Activated CD4-positive, alpha-beta T cell treated with anti-CD3 and anti-CD28 coated beads for 36 hours (primary cell): ENCODE results near the gene NRN1. TPM values are rescaled to one million over a fixed set of nuclear protein-coding genes. Genes with fewer than 3 reads are reported as not detected.

Source experiments
- ATAC-seq: fragments of 200-7000 bp; cut with Tn5 transposase; one replicate; pipeline ENCODE4 v1.10.0; 2021; ENCODE audit warnings: mild to moderate bottlenecking, moderate library complexity
- CTCF ChIA-PET: fragments of 350-600 bp; sonication (Branson Sonifier 250); formaldehyde crosslinking; loops from one replicate; lab custom pipeline; 2021; ENCODE audit warnings: antibody characterized with exemption; lab: Charles Lee
- POLR2A ChIA-PET: fragments of 350-600 bp; sonication (Branson Sonifier 250); formaldehyde crosslinking; loops from one replicate; lab custom pipeline; 2021; ENCODE audit warnings: antibody characterized with exemption, inconsistent platforms; lab: Charles Lee
- DNase-seq: peaks from one replicate; pipeline ENCODE4 v3.0.0-alpha.2; 2020
- H3K27ac Mint-ChIP-seq: one replicate; pipeline ENCODE4 v1.8.0; 2021; ENCODE audit warnings: mixed read lengths
- H3K27me3 Mint-ChIP-seq: one replicate; pipeline ENCODE4 v1.8.0; 2021; ENCODE audit warnings: mixed read lengths
- H3K36me3 Mint-ChIP-seq: one replicate; pipeline ENCODE4 v1.8.0; 2021; ENCODE audit warnings: low read depth, mixed read lengths
- H3K4me1 Mint-ChIP-seq: one replicate; pipeline ENCODE4 v1.8.0; 2021; ENCODE audit warnings: mixed read lengths
- H3K4me3 Mint-ChIP-seq: one replicate; pipeline ENCODE4 v1.8.0; 2021; ENCODE audit warnings: mild to moderate bottlenecking, moderate library complexity, mixed read lengths
- H3K9me3 Mint-ChIP-seq: one replicate; pipeline ENCODE4 v1.8.0; 2021; ENCODE audit warnings: low read depth, mixed read lengths
- intact Hi-C, 2 experiments: fragments of 100-400 bp; cut with DNase I in 1 of 2; cut with micrococcal nuclease in 1 of 2; formaldehyde crosslinking; loops; one replicate each; pipeline versions ENCODE4 v1.14.2 to v1.15.1; 2022 to 2024; cut with DNase I, micrococcal nuclease
- total RNA-seq, 2 experiments: library from RNA; stranded (reverse); gene quantifications; one replicate each; pipeline ENCODE4 v1.2.3, GENCODE V29; 2021

NRN1 gene
- total RNA-seq, 2 experiments from 2014 or later = 4.6 to 7.5 TPM

- peaks cover 58% of the 10 kb centered on the region for H3K27me3 Mint-ChIP-seq
- peak overlapping the region; percentile 73 for H3K4me3 Mint-ChIP-seq
- ATAC-seq (peak; percentile 74), DNase-seq (peak; percentile 91)
- H3K4me1 Mint-ChIP-seq = peaks cover 40% of the 10 kb centered on the region
- intact Hi-C loops = loop anchor here in 1 of 2 experiments (1.0 to 5.0 kb wide), 12 partner anchors 13 to 1232 kb away; partner anchors contain the start of genes CDYL, FARS2, LYRM4 and RPP40
- POLR2A ChIA-PET = no interaction called here
- H3K27ac Mint-ChIP-seq = peak overlapping the region; percentile 86
- peaks cover 5% of the 10 kb centered on the region for H3K36me3 Mint-ChIP-seq
- H3K9me3 Mint-ChIP-seq = peaks cover 1% of the 10 kb centered on the region
- CTCF ChIA-PET = interaction anchor here (0.6 to 2.0 kb wide), 3 partner anchors 11 to 21 kb away, joined by 3 to 10 read pairs (median 8); no protein-coding TSS in a partner anchor
Measured at GRCh38 chr6:6008648-6009421, 2.1 kb upstream of the NRN1 start.

GRCh38 chr6:6008089-6008647 lies 1.4 kb upstream of the NRN1 start:
- ChIA-PET CTCF (interaction anchor here (0.6 to 2.0 kb wide), 3 partner anchors 11 to 20 kb away, joined by 3 to 10 read pairs (median 8); no protein-coding TSS in a partner anchor), POLR2A (interaction anchor here (0.6 kb wide), 2 partner anchors 302 to 1251 kb away, joined by 4 to 5 read pairs; no protein-coding TSS in a partner anchor)
- Mint-ChIP-seq H3K4me1 (peaks cover 43% of the 10 kb centered on the region), H3K36me3 (peaks cover 5% of the 10 kb centered on the region), H3K9me3 (peaks cover 1% of the 10 kb centered on the region), H3K27ac (peak overlapping the region; percentile 86), H3K27me3 (peaks cover 58% of the 10 kb centered on the region), H3K4me3 (peak overlapping the region; percentile 73)
- intact Hi-C loops = loop anchor here in 1 of 2 experiments (1.0 to 5.0 kb wide), 12 partner anchors 12 to 1231 kb away; partner anchors contain the start of genes CDYL, FARS2, LYRM4 and RPP40
- DNase-seq (no peak), ATAC-seq (peak; percentile 20)

GRCh38 chr6:6007366-6008088 lies 802 bp upstream of the NRN1 start:
- H3K27ac Mint-ChIP-seq = peak overlapping the region; percentile 86
- peak; percentile 79 for DNase-seq
- H3K4me1 Mint-ChIP-seq = peaks cover 48% of the 10 kb centered on the region
- peaks cover 1% of the 10 kb centered on the region for H3K9me3 Mint-ChIP-seq
- ChIA-PET CTCF (interaction anchor here (0.9 to 2.0 kb wide), 3 partner anchors 10 to 13 kb away, joined by 3 to 10 read pairs (median 8); no protein-coding TSS in a partner anchor), POLR2A (interaction anchor here (0.6 kb wide), 2 partner anchors 301 to 1250 kb away, joined by 4 to 5 read pairs; no protein-coding TSS in a partner anchor)
- peaks cover 8% of the 10 kb centered on the region for H3K36me3 Mint-ChIP-seq
- H3K4me3 Mint-ChIP-seq = peak overlapping the region; percentile 73
- ATAC-seq = peak; percentile 54
- intact Hi-C loops = loop anchor here in 1 of 2 experiments (1.0 to 5.0 kb wide), 12 partner anchors 11 to 1231 kb away; partner anchors contain the start of genes CDYL, FARS2, LYRM4 and RPP40
- H3K27me3 Mint-ChIP-seq = peaks cover 63% of the 10 kb centered on the region

DNA sequence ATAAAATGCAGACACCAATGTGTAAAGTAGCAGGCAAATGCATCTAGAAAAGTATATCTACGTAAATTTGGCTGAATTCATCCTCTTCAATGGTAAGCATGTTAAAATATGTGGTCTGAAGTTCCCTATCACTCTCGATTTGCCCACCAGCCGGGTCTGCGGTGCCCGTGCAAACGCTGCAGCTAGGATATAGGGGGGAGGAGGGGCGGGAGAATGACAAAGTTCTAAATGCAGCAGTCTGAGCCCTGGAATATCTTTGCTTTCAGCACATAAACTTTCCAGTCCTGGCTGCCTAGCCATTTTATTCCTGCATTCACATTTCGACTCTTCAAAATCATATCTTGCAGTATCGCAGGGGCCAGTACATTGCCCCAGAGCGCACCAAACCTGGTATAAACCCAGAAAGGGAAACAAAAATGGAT lies 708 bp downstream of the NRN1 start:
- CTCF ChIA-PET = no interaction called here
- intact Hi-C loops = loop anchor here in 1 of 2 experiments (5.0 kb wide), 8 partner anchors 139 to 1004 kb away; partner anchors contain the start of genes FARS2, LYRM4 and RPP40
- Mint-ChIP-seq H3K4me3 (peak overlapping the region; percentile 73), H3K36me3 (peaks cover 8% of the 10 kb centered on the region), H3K27ac (no peak overlapping the region), H3K4me1 (peaks cover 56% of the 10 kb centered on the region), H3K27me3 (peaks cover 66% of the 10 kb centered on the region), H3K9me3 (peaks cover 1% of the 10 kb centered on the region)
- no peak for ATAC-seq
- POLR2A ChIA-PET = no interaction called here
- DNase-seq = no peak

DNA sequence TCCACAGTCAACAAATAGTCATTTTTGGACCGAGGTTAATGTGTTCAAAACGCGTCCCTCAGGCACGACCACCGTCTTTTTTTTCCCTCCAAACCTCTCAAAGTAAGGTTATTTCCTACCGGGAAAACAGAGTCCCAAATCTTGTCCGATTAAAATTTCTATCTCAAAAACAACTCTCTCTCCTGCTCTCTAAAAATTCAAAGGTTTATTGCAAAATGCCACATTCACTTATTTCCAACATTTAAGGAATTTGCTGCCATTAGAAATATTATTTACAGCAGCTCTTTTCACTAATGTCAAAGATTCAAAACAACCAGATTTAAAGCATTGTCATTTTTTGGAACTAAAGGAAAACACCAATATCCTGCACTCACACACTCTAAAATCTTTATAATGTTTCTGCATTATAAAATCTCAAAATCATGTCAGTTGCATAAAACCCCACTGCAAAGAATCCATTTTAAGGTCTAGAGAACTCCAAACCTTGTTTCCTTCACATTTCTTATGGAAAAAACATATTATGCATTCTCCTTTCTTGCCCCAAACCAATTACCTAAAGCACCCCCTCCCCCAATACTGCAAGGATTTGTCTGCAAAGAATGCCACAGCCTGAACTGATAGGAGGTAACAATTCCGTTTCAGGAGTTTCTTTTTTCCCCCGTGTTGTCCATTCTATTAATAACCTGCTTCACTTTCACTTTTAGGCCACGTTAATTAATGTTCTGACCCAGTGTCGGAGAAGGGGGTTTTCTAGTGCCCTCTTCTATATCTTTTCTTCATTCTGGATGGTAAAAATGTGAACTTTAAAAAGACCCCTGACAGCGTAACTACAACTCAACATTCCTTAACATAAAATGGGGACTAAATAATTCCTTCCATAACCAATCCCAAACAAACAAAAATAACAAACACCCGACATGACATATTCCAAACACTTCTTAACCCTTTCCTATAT lies 1.4 kb downstream of the NRN1 start:
- Mint-ChIP-seq H3K4me1 (peaks cover 57% of the 10 kb centered on the region), H3K27ac (no peak overlapping the region), H3K4me3 (peak overlapping the region; percentile 73), H3K9me3 (peaks cover 3% of the 10 kb centered on the region), H3K27me3 (peaks cover 67% of the 10 kb centered on the region), H3K36me3 (peaks cover 9% of the 10 kb centered on the region)
- ATAC-seq = no peak
- ChIA-PET CTCF (no interaction called here), POLR2A (no interaction called here)
- intact Hi-C loops = loop anchor here in 1 of 2 experiments (5.0 kb wide), 8 partner anchors 138 to 1003 kb away; partner anchors contain the start of genes FARS2, LYRM4 and RPP40
- DNase-seq = no peak

DNA sequence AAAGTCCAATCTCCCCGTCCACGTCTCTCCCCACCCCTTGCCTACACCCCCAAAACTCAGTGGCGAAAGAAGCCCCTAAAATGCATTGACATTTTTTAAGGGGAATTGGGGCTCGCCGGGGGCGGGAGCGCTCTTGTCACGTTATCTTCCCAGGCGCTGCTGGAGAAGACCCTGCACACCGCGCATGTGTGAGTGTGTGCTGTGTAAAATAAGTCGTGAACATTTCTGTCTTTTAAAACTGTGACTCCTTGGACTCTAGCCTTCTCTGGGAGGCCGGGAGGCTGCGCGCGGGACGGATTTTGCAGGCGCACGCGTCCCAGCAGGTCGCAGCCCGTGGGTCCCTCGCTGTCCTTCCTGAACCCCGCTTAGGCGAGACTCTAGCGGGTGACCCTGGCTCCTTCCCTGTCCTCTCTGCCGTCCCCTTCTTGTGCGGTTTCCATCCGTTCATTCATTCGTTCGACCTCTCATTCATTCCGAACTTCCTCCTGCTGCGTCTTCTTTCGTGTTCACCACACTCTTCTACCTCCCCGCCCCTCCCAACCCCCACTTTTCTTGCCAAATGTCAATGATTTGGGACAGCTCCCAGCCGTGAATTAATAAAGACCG lies 2.2 kb downstream of the NRN1 start:
- Mint-ChIP-seq H3K9me3 (peaks cover 6% of the 10 kb centered on the region), H3K4me1 (peaks cover 65% of the 10 kb centered on the region), H3K27ac (peak overlapping the region; percentile 70), H3K36me3 (peaks cover 12% of the 10 kb centered on the region), H3K27me3 (peaks cover 74% of the 10 kb centered on the region), H3K4me3 (peak overlapping the region; percentile 72)
- intact Hi-C loops = loop anchor here (1.0 to 5.0 kb wide), 2 partner anchors 8 to 917 kb away; partner anchors contain the start of gene PPP1R3G (in 1 of the 2)
- peak; percentile 37 for DNase-seq
- CTCF ChIA-PET = no interaction called here
- POLR2A ChIA-PET = no interaction called here
- ATAC-seq = no peak

DNA sequence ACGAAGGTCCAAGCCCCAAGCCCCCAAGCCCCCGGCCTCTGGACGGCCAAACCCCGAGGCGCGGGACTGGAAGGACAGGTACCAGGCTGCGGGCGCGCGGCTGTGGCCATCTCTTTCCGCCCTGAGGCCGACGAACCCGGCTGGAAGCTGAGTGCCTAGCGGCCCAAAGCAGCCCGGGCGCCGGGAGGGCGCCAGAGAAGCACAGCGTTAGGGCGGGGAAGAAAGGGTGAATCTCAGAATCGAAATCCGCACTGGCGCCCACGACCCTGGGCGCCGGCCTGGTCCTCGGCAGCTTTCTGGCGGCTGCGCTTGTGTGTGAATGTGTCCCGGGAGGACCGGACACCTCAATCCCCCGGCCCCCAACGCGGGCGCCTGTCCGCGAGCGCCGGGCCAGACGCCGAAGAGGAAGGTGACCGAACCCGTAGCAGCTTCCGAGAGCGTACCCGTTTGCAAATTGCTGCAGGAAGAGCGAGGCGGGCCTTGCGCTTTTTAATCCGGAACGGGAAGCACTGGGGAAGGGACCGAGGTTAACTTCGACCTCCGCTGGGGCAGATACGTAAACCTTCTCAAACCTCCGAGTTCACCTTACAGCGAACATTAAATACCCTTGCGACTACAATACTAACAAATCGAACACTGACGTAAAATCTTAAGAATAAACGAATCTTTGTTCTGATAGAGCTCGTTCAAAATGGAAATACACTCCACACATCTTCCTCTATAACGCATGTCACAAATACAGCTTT lies 2.9 kb downstream of the NRN1 start:
- Mint-ChIP-seq H3K4me3 (peak overlapping the region; percentile 72), H3K27me3 (peaks cover 74% of the 10 kb centered on the region), H3K27ac (peak overlapping the region; percentile 70), H3K36me3 (peaks cover 12% of the 10 kb centered on the region), H3K9me3 (peaks cover 6% of the 10 kb centered on the region), H3K4me1 (peaks cover 64% of the 10 kb centered on the region)
- peak; percentile 62 for DNase-seq
- intact Hi-C loops = loop anchor here (1.0 to 5.0 kb wide), 2 partner anchors 7 to 916 kb away; partner anchors contain the start of gene PPP1R3G (in 1 of the 2)
- POLR2A ChIA-PET = no interaction called here
- CTCF ChIA-PET = interaction anchor here (0.7 kb wide), 1 partner anchor 251 kb away, joined by 3 read pairs; no protein-coding TSS in a partner anchor
- no peak for ATAC-seq

GRCh38 chr6:6002848-6003620 lies 3.7 kb downstream of the NRN1 start:
- H3K9me3 Mint-ChIP-seq = peaks cover 6% of the 10 kb centered on the region
- H3K27me3 Mint-ChIP-seq = peaks cover 77% of the 10 kb centered on the region
- DNase-seq (peak; percentile 45), ATAC-seq (no peak)
- peak overlapping the region; percentile 72 for H3K4me3 Mint-ChIP-seq
- intact Hi-C loops = loop anchor here in 1 of 2 experiments (5.0 kb wide), 1 partner anchor 916 kb away; the partner anchor contains the start of gene PPP1R3G
- peaks cover 66% of the 10 kb centered on the region for H3K4me1 Mint-ChIP-seq
- CTCF ChIA-PET = interaction anchor here (0.7 kb wide), 2 partner anchors 250 to 534 kb away, joined by 3 read pairs; no protein-coding TSS in a partner anchor
- POLR2A ChIA-PET = no interaction called here
- H3K27ac Mint-ChIP-seq = peak overlapping the region; percentile 53
- peaks cover 12% of the 10 kb centered on the region for H3K36me3 Mint-ChIP-seq
